GM12878 (cell line): Measurements from ENCODE around the gene CCER1. TPM values are rescaled to one million over a fixed set of nuclear protein-coding genes. Genes with fewer than 3 reads are reported as not detected.

Source experiments
- BMI1 ChIP-seq: fragments of 450-650 bp; IDR thresholded peaks from 2 replicates; pipeline ENCODE4 v1.6.1; 2016; ENCODE audit warnings: mild to moderate bottlenecking, moderate library complexity, borderline replicate concordance
- ETV6 ChIP-seq, 2 experiments: fragments of 450-650 bp in 1 of 2; IDR thresholded peaks in 1 of 2; conservative IDR thresholded peaks in 1 of 2; 2 replicates each; pipeline ENCODE4 v1.6.1; 2014; ENCODE audit warnings: antibody characterized with exemption in 1 of 2, borderline replicate concordance in 1 of 2, low read depth in 1 of 2, mild to moderate bottlenecking in 1 of 2, moderate library complexity in 1 of 2
- GABPA ChIP-seq: IDR thresholded peaks from 2 replicates; pipeline ENCODE4 v1.6.1; 2014; ENCODE audit warnings: antibody characterized with exemption, low read depth, mild to moderate bottlenecking, inconsistent platforms
- MYC ChIP-seq: IDR thresholded peaks from 2 replicates; pipeline ENCODE4 v1.6.1; 2011; ENCODE audit warnings: mild to moderate bottlenecking, low read length, moderate library complexity, inconsistent platforms; ENCODE audit not compliant: insufficient read depth, insufficient replicate concordance, insufficient read length, severe bottlenecking
- NR2F1 ChIP-seq: fragments of 450-650 bp; conservative IDR thresholded peaks from 2 replicates; pipeline ENCODE4 v1.6.1; 2017; ENCODE audit warnings: mild to moderate bottlenecking
- PAX5 ChIP-seq: IDR thresholded peaks from 2 replicates; pipeline ENCODE4 v1.6.1; 2011; ENCODE audit warnings: low read depth, low read length, borderline replicate concordance
- SMARCA5 ChIP-seq: fragments of 450-650 bp; IDR thresholded peaks from 2 replicates; pipeline ENCODE4 v1.6.1; 2017; ENCODE audit warnings: mild to moderate bottlenecking
- polyA plus RNA-seq, 11 experiments: library from polyadenylated mRNA; depleted of rRNA in 4 of 11; unstranded in 6 of 11; stranded (reverse) in 5 of 11; fragments of >200 nt; fragmentation: Nextera tagmentation in 4 of 11; fragmentation: Illumina TruSeq in 1 of 11; extraction: Ambion mirVana in 4 of 11; extraction: Trizol in 1 of 11; gene quantifications; 1 replicate in 1 of 11; 2 replicates in 10 of 11; pipeline versions ENCODE4 v1.2.1 to v1.2.3, GENCODE V29; 2011 to 2016; ENCODE audit warnings: inconsistent platforms in 2 of 11, missing spikeins in 2 of 11, low read depth in 1 of 11
- total RNA-seq, 4 experiments: library from RNA; depleted of rRNA in 3 of 4; stranded (reverse); fragments of >200 nt in 3 of 4; fragmentation: Illumina TruSeq in 1 of 4; extraction: Trizol in 1 of 4; gene quantifications; 2 replicates each; pipeline versions ENCODE4 v1.2.1 to v1.2.3, GENCODE V29; 2013 to 2021
- TF ChIP-seq, protein P1 (sequence below): fragments of 450-650 bp; IDR thresholded peaks from 2 replicates; pipeline ENCODE4 v1.6.1; 2017; ENCODE audit warnings: mild to moderate bottlenecking, moderate library complexity
- TF ChIP-seq, protein P2 (sequence below): fragments of 450-650 bp; formaldehyde crosslinking; IDR thresholded peaks from 2 replicates; pipeline ENCODE4 v1.5.0; 2022; ENCODE audit warnings: mild to moderate bottlenecking, missing genetic modification characterization

Gene CCER1
- total and polyA plus RNA-seq, 10 of the 15 experiments (the other 5 are each of a cell fraction or from before 2014, with no cell fraction given) = 0.01 TPM; not detected in 9

DNA sequence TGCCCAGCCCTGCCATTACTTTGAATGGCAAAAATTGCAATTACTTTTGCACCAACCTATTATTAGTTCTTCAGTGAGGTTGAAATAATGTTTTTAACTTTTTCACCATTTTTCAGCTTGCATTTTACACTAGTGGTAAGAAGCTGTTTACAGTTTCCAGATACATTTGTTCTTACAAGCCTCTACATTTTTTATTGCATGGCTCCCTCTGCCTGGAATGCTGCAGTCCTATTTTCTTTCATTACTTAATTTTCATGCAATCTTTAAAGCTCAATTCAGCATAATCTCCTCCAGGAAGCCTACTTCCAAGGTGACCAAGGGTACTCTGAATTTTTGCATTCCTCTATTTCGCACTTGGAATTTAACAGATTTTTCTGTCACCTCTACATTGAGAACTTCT, 33.4 kb downstream of the CCER1 start (continued):
- TF ChIP-seq, protein P1, sequence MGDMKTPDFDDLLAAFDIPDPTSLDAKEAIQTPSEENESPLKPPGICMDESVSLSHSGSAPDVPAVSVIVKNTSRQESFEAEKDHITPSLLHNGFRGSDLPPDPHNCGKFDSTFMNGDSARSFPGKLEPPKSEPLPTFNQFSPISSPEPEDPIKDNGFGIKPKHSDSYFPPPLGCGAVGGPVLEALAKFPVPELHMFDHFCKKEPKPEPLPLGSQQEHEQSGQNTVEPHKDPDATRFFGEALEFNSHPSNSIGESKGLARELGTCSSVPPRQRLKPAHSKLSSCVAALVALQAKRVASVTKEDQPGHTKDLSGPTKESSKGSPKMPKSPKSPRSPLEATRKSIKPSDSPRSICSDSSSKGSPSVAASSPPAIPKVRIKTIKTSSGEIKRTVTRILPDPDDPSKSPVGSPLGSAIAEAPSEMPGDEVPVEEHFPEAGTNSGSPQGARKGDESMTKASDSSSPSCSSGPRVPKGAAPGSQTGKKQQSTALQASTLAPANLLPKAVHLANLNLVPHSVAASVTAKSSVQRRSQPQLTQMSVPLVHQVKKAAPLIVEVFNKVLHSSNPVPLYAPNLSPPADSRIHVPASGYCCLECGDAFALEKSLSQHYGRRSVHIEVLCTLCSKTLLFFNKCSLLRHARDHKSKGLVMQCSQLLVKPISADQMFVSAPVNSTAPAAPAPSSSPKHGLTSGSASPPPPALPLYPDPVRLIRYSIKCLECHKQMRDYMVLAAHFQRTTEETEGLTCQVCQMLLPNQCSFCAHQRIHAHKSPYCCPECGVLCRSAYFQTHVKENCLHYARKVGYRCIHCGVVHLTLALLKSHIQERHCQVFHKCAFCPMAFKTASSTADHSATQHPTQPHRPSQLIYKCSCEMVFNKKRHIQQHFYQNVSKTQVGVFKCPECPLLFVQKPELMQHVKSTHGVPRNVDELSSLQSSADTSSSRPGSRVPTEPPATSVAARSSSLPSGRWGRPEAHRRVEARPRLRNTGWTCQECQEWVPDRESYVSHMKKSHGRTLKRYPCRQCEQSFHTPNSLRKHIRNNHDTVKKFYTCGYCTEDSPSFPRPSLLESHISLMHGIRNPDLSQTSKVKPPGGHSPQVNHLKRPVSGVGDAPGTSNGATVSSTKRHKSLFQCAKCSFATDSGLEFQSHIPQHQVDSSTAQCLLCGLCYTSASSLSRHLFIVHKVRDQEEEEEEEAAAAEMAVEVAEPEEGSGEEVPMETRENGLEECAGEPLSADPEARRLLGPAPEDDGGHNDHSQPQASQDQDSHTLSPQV = no peak
- TF ChIP-seq NR2F1 (no peak), PAX5 (no peak), BMI1 (no peak), MYC (no peak), SMARCA5 (no peak), ETV6 (conservative IDR thresholded peaks at IDR 0.05 in 1 of 2, IDR thresholded peaks at IDR 0.05 in 1 of 2; ENCODE audit: borderline replicate concordance in 1 of 2, low read depth in 1 of 2) (no peak), GABPA (no peak)
- TF ChIP-seq, protein P2, sequence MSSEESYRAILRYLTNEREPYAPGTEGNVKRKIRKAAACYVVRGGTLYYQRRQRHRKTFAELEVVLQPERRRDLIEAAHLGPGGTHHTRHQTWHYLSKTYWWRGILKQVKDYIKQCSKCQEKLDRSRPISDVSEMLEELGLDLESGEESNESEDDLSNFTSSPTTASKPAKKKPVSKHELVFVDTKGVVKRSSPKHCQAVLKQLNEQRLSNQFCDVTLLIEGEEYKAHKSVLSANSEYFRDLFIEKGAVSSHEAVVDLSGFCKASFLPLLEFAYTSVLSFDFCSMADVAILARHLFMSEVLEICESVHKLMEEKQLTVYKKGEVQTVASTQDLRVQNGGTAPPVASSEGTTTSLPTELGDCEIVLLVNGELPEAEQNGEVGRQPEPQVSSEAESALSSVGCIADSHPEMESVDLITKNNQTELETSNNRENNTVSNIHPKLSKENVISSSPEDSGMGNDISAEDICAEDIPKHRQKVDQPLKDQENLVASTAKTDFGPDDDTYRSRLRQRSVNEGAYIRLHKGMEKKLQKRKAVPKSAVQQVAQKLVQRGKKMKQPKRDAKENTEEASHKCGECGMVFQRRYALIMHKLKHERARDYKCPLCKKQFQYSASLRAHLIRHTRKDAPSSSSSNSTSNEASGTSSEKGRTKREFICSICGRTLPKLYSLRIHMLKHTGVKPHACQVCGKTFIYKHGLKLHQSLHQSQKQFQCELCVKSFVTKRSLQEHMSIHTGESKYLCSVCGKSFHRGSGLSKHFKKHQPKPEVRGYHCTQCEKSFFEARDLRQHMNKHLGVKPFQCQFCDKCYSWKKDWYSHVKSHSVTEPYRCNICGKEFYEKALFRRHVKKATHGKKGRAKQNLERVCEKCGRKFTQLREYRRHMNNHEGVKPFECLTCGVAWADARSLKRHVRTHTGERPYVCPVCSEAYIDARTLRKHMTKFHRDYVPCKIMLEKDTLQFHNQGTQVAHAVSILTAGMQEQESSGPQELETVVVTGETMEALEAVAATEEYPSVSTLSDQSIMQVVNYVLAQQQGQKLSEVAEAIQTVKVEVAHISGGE = no peak
